ENCODE data around the gene ASTN2.

Gene ASTN2

DNA sequence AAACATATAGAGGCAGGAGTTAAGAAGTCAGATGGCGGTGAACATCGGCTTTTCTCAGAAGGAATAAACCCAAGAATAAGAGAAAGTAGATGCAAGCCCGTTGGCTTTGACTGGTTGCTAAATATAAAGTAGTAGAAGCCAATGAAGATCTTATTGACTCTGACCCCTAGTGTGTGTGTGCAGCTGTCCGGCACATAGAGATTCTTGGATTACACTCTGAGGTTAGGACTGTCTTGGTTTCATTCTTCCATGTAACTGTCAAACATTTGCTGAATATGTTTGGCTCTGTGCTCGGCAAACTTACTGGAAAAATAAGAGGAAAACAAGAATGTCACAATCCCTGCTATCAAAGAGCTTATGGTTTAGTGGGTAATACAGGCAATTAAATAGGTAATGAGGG lies 54.9 kb downstream of the ASTN2 start:
- DNase-seq (ENCODE audit: low spot score) = no peak

DNA sequence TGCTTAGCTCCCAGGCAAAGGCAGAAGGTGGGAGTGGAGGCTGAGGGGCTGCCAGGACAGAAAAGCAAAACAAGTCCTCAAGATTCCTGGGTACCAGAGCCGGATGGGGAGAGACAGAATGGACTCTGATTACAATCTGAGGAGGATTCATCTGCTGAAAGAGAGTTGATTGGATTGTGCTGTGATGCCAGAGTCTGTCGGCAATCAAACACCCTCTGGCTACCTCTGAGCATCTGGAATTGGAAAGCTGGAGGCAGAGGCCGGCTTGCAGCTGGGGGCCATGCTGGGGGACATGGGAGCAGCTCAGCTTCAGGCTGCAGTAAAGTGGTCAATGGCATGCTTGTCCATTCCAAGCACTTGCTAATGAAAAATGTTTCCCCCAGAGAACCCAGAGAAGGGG lies 59.3 kb downstream of the ASTN2 start:
- no peak for DNase-seq (ENCODE audit: low spot score)

- no peak for DNase-seq (ENCODE audit: low spot score)
Observed at GRCh38 chr9:117354997-117355396, 59.9 kb downstream of the ASTN2 start.

- DNase-seq (ENCODE audit: low spot score) = no peak
Observed at GRCh38 chr9:117354244-117354847, 60.5 kb downstream of the ASTN2 start.

GRCh38 chr9:117344892-117345660 lies 69.8 kb downstream of the ASTN2 start:
- no peak for DNase-seq (ENCODE audit: low spot score)

- DNase-seq (ENCODE audit: low spot score) = no peak
Observed at GRCh38 chr9:117343427-117343826, 71.4 kb downstream of the ASTN2 start.

GRCh38 chr9:117341151-117341550 lies 73.7 kb downstream of the ASTN2 start:
- no peak for DNase-seq (ENCODE audit: low spot score)

- DNase-seq (ENCODE audit: low spot score) = no peak
Observed at GRCh38 chr9:117340422-117340821, 74.4 kb downstream of the ASTN2 start.

DNA sequence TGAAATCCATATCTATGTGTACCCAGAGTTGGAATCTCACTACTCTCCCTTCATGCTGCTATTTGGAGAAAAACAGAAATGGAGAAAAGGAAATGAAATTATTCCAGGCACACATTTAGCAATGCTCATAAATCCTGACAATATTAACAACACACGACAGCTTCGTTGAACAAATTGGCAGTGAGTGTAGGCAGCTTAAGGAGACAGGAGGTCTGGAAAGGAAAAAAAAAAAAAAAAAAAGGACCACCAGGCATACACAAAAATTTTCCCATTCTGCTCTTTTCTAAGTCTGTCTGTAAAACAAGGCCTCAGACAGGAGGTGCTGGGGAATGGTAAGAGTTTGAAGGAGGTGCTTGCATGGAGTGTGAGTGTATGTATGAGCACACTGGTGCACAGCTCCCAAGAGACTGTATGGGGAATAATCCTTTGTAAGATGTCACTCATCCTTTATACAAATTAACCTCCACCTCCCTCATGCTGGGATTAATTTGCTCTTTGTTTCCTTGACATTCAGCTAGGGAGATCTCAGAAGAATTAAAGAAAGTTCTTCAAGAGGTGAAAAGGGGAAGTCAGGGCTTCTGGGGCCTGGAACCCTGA lies 78.9 kb downstream of the ASTN2 start:
- no peak for DNase-seq (ENCODE audit: low spot score)

DNA sequence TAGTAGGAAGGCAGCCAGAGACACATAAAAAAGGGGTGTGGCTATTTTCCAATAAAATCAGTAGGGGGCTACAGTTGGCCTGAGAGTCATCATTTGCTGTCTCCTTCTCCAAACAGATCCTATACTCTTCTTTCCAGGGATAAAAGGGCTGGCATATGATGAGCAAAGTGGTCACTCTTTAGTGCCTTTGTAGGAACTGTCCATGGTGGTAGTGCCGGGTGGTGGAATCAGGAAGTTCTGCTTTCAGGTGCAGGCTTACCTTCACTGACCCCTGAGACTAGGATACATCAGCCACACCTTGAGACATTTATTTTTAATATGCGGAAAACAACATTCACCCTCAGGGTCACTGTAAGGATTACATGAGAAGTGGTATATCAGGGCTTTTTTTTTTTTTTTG lies 80.8 kb downstream of the ASTN2 start:
- no peak for DNase-seq (ENCODE audit: low spot score)

DNA sequence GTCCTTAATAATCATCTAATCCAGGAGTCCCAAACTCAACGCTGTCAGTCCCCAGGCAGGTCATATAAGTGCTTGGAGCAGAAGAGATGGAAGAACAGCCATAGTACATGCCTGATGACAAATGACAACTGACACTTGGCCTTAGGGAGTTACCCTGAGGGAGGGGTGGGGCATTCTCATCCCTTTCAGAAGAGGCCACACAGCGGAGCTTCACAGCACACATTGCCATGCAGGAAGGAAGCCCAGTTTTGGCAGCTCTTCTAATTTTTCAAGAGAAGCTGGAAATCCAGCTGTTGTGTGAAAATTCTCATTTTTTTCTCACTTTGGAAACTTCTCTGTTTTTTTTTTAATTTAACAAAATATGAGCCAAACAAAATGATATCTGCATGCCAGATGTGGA lies 89.0 kb downstream of the ASTN2 start:
- DNase-seq (ENCODE audit: low spot score) = no peak

GRCh38 chr9:117325110-117325731 lies 89.6 kb downstream of the ASTN2 start:
- DNase-seq (ENCODE audit: low spot score) = no peak

DNA sequence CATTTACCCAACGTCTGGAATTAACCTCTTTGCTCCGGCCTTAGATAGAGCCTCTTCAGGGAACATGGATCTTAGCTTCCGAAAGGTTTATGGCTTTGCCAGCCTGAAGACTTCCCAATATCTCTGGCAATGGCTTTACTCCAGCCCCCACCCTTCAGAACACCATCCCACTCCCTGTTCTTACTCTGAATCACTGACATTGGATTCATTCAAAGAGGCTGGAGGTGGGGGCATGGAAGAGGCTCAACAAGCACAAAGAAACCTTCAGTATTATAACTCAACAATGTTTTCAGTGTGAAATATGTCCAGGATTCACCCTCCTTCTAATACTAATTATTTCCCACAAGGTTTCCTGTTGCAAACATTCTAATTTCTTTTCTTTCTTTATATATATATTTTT lies 91.5 kb downstream of the ASTN2 start:
- DNase-seq (ENCODE audit: low spot score) = no peak

DNA sequence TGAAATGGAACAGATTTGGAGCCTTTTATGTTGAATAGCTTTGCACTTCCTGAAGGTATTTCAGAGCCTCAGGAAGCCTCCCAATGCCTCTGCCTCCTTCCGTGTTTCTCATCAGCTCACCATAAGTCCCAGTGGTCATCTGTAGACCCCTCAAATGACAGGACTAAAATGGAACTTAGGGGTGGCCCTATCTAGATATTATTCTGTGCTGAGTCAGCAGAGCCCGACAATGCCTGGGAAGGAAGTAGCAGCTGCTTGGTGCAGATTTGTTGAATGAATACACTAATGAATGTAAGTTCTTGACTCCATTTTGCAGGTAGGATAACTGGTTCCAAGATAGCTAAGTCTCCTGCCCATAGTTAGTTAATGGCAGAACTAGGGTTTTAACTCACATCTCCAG lies 97.7 kb downstream of the ASTN2 start:
- no peak for DNase-seq (ENCODE audit: low spot score)

- DNase-seq (ENCODE audit: low spot score) = no peak
Observed at GRCh38 chr9:117315236-117315635, 99.6 kb downstream of the ASTN2 start.

DNA sequence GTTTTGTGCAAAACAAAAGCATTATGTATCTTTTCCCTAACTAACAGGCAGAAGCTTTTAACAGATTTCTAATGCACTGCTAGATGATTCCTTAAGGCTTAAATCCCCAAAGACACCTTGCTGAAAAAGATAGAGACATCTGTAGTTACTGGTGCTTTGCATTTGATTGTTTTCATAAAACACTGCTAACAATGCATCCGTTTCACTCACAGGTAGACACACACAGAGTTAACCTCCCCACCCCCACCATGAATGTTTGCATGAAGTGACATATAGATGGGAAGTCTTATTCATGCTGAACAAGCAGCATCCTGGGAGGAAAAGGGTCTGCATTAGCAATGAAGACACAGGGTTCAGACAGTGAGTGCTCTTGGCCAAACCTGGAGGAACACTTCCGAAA lies 100.9 kb downstream of the ASTN2 start:
- no peak for DNase-seq (ENCODE audit: low spot score)

- no peak for DNase-seq (ENCODE audit: low spot score)
Observed at GRCh38 chr9:117307701-117308100, 107.2 kb downstream of the ASTN2 start.

DNA sequence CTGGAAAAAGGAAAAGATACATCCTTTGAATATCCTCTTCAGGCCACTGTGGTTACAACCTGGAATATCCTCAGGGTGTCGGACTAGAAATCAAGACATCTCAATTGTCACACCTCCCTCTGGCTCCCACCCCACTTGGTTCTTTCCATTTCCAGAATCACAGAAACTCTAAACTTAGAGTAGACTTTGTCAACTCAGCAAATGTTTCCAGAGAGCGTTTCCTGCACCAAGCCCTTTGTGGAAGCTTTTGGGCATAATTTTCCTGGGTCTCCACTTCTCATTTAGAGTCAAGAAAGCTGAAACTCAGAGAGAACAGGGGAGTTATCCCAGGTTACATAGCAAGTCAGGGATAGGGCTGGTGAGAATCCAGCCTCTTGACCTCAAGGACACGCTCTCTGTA lies 108.8 kb downstream of the ASTN2 start:
- DNase-seq (ENCODE audit: low spot score) = no peak

DNA sequence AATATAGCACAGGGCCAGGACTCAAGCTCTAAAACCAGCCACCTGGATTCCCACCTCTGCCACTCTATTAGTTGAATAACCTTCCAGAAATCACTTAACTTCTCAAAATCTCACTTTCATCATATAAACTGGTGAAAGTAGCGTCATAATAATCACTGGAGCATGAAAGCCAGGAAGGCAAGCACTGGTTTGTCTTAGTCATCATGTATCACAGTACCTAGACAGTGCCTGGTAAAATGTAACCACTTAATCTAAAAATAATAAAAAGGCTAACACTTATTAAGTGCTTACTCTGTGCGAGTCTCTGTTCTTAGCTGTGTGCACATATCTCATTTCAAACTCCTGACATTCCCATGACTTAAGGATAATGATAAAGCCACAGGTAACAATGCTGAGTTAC lies 109.4 kb downstream of the ASTN2 start:
- DNase-seq (ENCODE audit: low spot score) = no peak

GRCh38 chr9:117304549-117304948 lies 110.3 kb downstream of the ASTN2 start:
- no peak for DNase-seq (ENCODE audit: low spot score)

DNA sequence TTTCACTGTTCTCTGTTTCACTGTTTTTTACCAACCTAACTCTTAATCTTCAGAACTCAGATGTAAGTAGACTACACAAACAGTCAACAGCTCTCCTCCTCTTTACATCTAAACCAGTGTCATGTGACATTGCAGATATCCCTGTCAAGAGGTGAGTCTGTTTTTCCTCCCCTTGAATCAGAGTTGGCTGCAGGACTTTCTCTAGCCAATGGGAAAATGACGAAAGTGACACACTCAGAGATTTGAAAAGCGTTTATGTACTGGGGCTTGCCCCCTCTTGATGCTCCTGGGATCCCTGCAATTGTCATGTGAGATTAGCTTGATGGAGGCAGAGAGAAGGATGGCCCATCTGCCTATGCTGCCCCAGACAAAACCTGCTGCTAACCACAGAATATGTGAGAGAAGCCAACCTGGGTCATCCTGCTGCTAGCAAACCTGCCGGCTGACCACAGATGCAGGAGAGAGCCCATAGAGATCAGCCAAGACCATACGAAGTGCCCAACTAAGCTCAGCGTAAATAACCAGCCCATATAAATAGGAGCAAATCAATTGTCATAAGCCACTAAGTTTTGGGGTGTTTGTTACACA lies 111.1 kb downstream of the ASTN2 start:
- DNase-seq (ENCODE audit: low spot score) = no peak

DNA sequence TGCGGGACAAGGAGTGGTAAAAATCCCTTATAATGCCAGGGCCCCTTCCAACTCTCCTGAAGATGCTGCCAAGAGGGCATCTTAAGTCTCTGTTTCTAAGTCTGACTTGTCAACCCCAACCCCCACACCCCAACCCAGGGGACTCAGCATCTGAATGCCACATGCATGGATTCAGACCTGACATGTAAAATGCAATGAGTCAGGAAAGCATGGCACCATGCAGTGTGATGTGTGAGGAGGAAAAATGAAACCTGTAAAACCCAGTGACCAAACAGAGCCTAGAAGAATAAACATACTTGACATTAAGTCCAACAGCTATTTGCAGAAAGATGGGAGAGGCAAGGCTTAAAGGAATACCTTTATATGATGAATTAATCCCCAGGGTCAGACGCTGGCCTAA lies 112.4 kb downstream of the ASTN2 start:
- DNase-seq (ENCODE audit: low spot score) = no peak

Measured in AG08396 (cell line).